ENCODE measurements around the gene BMPER.

BMPER gene

DNA sequence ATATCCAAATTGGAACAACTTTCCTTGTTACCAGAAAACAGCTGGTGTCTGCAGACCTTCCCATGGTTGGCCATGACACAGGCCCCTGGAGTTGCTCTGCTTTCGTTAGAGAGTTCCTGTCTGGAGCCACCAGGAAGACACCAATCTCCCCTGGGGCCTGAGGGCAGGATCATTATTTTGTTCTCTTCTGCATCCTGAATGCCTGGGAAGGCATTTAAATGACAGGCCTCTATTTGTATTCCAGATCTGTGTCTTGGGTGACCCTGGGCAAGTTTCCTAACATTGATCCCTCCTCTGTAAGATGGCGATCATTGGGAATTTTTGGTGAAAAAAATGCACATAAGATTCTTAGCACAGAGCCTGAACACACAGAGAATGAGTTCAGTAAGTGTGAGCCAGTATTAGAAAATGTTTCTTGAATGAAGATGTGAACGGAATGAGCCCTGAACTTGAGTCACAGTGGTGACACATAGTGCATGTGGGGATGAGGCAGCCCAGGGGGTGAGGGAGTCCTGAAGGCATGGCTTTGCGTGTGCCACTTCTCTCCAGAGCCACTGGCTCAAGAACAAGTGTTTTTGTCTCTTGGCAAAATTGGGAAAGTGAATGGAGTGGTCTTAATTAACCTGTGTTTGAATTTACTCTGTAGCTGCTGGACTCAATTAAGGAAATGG is 28.4 kb downstream of the BMPER start:
- Histone ChIP-seq H3K4me3 (ENCODE audit: low read depth, low read length) (no peak overlapping the region), H3K4me1 (ENCODE audit: control insufficient read depth, insufficient read depth, low read length) (peaks cover 3% of the 10 kb centered on the region; the same call in 1 of the 2 replicates), H3K36me3 (ENCODE audit: control insufficient read depth in 2 of 2, insufficient read depth in 1 of 2, low read length in 2 of 2) (no peaks in the 10 kb centered on the region), H3K27ac (ENCODE audit: extremely low read depth, low read depth, low read length) (no peak overlapping the region), H3K9me3 (ENCODE audit: control insufficient read depth, insufficient read depth, low read depth, low read length) (no peaks in the 10 kb centered on the region)
- no peak for TF ChIP-seq ZNF664 (tag by site-specific recombination; IDR thresholded peaks at IDR 0.05)
- TF ChIP-seq, protein P1, sequence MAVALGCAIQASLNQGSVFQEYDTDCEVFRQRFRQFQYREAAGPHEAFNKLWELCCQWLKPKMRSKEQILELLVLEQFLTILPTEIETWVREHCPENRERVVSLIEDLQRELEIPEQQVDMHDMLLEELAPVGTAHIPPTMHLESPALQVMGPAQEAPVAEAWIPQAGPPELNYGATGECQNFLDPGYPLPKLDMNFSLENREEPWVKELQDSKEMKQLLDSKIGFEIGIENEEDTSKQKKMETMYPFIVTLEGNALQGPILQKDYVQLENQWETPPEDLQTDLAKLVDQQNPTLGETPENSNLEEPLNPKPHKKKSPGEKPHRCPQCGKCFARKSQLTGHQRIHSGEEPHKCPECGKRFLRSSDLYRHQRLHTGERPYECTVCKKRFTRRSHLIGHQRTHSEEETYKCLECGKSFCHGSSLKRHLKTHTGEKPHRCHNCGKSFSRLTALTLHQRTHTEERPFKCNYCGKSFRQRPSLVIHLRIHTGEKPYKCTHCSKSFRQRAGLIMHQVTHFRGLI (tag by site-specific recombination; IDR thresholded peaks at IDR 0.05) = 0 out of 2 replicates have a peak, but pooled peaks have one; percentile 25
- POLR2A ChIA-PET = interaction anchor here (0.6 kb wide), 1 partner anchor 480 kb away, joined by 4 read pairs; no protein-coding TSS in a partner anchor
- CTCF ChIA-PET = interaction anchor here (0.5 to 4.0 kb wide), 46 partner anchors 8 to 695 kb away, joined by 3 to 34 read pairs (median 4); no protein-coding TSS in a partner anchor

DNA sequence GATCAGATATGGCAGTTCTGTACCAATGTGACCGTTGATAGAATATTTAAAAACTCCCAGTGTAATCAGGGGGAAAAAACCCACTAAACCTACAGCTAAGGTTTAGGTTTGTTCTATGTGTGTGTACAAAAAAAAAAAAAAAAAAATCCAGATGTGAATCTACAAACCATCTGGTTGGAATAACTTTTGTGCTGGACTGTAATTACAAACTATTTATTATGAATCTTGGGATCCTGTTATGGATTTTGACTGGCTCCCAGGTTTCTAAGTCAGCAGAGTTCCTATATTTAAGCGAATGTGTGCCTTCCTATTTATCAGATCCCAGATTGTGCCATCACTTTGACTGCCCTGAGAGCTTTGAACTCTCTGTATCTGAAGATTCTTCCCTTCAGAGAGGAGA is 29.1 kb downstream of the BMPER start:
- no peak for TF ChIP-seq ZNF530 (tag by site-specific recombination; IDR thresholded peaks at IDR 0.05; ENCODE audit: low read depth)
- ChIA-PET CTCF (interaction anchor here (0.5 to 2.3 kb wide), 13 partner anchors 9 to 608 kb away, joined by 3 to 15 read pairs (median 3); no protein-coding TSS in a partner anchor), POLR2A (no interaction called here)
- Histone ChIP-seq H3K36me3 (ENCODE audit: control insufficient read depth in 2 of 2, insufficient read depth in 1 of 2, low read length in 2 of 2) (no peaks in the 10 kb centered on the region), H3K27ac (ENCODE audit: extremely low read depth, low read depth, low read length) (no peak overlapping the region), H3K4me3 (ENCODE audit: low read depth, low read length) (no peak overlapping the region), H3K4me1 (ENCODE audit: control insufficient read depth, insufficient read depth, low read length) (peaks cover 3% of the 10 kb centered on the region; the same call in 1 of the 2 replicates), H3K9me3 (ENCODE audit: control insufficient read depth, insufficient read depth, low read depth, low read length) (no peaks in the 10 kb centered on the region)

DNA sequence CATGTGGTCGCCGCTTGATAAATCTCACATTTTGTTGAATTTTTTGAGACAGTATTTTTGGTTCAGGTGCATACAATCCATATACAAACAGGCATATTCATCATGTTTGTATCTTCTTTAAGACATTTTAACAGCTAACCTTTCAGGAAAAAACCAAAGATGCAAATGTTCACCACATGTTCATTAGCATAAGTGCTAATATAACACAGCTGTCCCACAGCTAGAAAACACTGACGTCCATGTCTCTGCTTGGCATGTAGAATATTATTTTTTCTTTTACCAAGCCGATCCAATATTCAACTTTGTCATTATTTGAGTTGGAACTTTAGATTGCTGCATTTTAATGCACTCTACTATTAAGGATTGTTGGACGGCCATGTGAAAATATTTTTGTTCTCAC is 31.2 kb downstream of the BMPER start:
- POLR2A ChIA-PET = no interaction called here
- no peaks in the 10 kb centered on the region for H3K9me3 ChIP-seq (ENCODE audit: control insufficient read depth, insufficient read depth, low read depth, low read length)
- TF ChIP-seq ZNF248 (tag by site-specific recombination; IDR thresholded peaks at IDR 0.05) (no peak), ZNF529 (tag by site-specific recombination; IDR thresholded peaks at IDR 0.05; ENCODE audit: insufficient replicate concordance) (no peak), ZNF843 (tag by site-specific recombination; IDR thresholded peaks at IDR 0.05) (no peak), ZIC2 (tag by site-specific recombination; IDR thresholded peaks at IDR 0.05) (no peak), ZNF610 (tag by site-specific recombination; IDR thresholded peaks at IDR 0.05; ENCODE audit: borderline replicate concordance) (no peak), ZNF223 (tag by site-specific recombination; IDR thresholded peaks at IDR 0.05) (no peak), ZNF341 (tag by site-specific recombination; IDR thresholded peaks at IDR 0.05; ENCODE audit: low read depth) (no peak), KLF16 (tag by site-specific recombination; IDR thresholded peaks at IDR 0.05) (no peak), ZNF214 (tag by site-specific recombination; IDR thresholded peaks at IDR 0.05; ENCODE audit: borderline replicate concordance) (no peak), ZNF155 (tag by site-specific recombination; IDR thresholded peaks at IDR 0.05) (no peak), ZNF10 (tag by site-specific recombination; IDR thresholded peaks at IDR 0.05) (no peak)
- TF ChIP-seq, protein P2, sequence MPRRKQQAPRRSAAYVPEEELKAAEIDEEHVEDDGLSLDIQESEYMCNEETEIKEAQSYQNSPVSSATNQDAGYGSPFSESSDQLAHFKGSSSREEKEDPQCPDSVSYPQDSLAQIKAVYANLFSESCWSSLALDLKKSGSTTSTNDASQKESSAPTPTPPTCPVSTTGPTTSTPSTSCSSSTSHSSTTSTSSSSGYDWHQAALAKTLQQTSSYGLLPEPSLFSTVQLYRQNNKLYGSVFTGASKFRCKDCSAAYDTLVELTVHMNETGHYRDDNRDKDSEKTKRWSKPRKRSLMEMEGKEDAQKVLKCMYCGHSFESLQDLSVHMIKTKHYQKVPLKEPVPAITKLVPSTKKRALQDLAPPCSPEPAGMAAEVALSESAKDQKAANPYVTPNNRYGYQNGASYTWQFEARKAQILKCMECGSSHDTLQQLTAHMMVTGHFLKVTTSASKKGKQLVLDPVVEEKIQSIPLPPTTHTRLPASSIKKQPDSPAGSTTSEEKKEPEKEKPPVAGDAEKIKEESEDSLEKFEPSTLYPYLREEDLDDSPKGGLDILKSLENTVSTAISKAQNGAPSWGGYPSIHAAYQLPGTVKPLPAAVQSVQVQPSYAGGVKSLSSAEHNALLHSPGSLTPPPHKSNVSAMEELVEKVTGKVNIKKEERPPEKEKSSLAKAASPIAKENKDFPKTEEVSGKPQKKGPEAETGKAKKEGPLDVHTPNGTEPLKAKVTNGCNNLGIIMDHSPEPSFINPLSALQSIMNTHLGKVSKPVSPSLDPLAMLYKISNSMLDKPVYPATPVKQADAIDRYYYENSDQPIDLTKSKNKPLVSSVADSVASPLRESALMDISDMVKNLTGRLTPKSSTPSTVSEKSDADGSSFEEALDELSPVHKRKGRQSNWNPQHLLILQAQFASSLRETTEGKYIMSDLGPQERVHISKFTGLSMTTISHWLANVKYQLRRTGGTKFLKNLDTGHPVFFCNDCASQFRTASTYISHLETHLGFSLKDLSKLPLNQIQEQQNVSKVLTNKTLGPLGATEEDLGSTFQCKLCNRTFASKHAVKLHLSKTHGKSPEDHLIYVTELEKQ (tag by site-specific recombination; IDR thresholded peaks at IDR 0.05; ENCODE audit: borderline replicate concordance) = no peak
- TF ChIP-seq, protein P3, sequence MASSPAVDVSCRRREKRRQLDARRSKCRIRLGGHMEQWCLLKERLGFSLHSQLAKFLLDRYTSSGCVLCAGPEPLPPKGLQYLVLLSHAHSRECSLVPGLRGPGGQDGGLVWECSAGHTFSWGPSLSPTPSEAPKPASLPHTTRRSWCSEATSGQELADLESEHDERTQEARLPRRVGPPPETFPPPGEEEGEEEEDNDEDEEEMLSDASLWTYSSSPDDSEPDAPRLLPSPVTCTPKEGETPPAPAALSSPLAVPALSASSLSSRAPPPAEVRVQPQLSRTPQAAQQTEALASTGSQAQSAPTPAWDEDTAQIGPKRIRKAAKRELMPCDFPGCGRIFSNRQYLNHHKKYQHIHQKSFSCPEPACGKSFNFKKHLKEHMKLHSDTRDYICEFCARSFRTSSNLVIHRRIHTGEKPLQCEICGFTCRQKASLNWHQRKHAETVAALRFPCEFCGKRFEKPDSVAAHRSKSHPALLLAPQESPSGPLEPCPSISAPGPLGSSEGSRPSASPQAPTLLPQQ (tag by site-specific recombination; IDR thresholded peaks at IDR 0.05) = no peak
- TF ChIP-seq, protein P4, sequence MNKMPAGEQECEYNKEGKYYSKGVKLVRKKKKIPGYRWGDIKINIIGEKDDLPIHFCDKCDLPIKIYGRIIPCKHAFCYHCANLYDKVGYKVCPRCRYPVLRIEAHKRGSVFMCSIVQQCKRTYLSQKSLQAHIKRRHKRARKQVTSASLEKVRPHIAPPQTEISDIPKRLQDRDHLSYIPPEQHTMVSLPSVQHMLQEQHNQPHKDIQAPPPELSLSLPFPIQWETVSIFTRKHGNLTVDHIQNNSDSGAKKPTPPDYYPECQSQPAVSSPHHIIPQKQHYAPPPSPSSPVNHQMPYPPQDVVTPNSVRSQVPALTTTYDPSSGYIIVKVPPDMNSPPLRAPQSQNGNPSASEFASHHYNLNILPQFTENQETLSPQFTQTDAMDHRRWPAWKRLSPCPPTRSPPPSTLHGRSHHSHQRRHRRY (tag by site-specific recombination; IDR thresholded peaks at IDR 0.05) = no peak
- no peak overlapping the region for H3K27ac ChIP-seq (ENCODE audit: extremely low read depth, low read depth, low read length)
- CTCF ChIA-PET = interaction anchor here (0.5 kb wide), 1 partner anchor 512 kb away, joined by 4 read pairs; no protein-coding TSS in a partner anchor
- H3K4me1 ChIP-seq (ENCODE audit: control insufficient read depth, insufficient read depth, low read length) = peaks cover 3% of the 10 kb centered on the region; the same call in 1 of the 2 replicates
- no peaks in the 10 kb centered on the region for H3K36me3 ChIP-seq (ENCODE audit: control insufficient read depth in 2 of 2, insufficient read depth in 1 of 2, low read length in 2 of 2)
- no peak overlapping the region for H3K4me3 ChIP-seq (ENCODE audit: low read depth, low read length)
